Measurements from ENCODE around the gene SRXN1. TPM values are rescaled to one million over a fixed set of nuclear protein-coding genes. Genes with fewer than 3 reads are reported as not detected.

The SRXN1 gene
- total RNA-seq, 1 experiment from 2014 or later = 42.6 TPM

DNA sequence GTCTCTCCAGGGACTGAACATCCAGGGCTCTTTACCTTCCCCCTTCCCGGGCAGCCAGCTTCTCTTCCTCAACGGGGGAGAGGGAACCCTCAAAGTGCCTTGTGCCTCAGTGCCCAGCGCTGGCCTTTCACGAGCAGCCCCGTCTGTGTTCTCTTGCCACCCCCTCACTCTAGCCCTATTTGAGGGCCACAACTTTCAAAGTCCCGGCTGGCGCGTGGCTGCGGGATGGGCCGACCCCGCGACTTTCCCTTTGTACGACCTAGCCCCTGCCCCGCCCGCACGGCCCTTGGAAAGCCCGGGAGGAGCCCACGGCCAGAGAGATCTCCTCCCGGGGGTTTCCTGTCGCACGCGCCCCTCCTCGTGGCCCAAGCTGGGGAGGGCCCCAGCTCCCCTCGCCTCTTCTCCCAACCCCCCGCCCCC, 22.0 kb upstream of the SRXN1 start:
- H3K36me3 Mint-ChIP-seq (ENCODE audit: insufficient read depth, unreplicated experiment) = no peaks in the 10 kb centered on the region
- H3K27ac Mint-ChIP-seq (ENCODE audit: low read depth, unreplicated experiment) = no peak overlapping the region
- no peaks in the 10 kb centered on the region for H3K9me3 Mint-ChIP-seq (ENCODE audit: unreplicated experiment)
- no peak for DNase-seq (ENCODE audit: unreplicated experiment)
- POLR2A ChIA-PET = no interaction called here
- H3K4me1 Mint-ChIP-seq (ENCODE audit: insufficient read depth, unreplicated experiment) = no peaks in the 10 kb centered on the region
- TF ChIP-seq, protein P1, sequence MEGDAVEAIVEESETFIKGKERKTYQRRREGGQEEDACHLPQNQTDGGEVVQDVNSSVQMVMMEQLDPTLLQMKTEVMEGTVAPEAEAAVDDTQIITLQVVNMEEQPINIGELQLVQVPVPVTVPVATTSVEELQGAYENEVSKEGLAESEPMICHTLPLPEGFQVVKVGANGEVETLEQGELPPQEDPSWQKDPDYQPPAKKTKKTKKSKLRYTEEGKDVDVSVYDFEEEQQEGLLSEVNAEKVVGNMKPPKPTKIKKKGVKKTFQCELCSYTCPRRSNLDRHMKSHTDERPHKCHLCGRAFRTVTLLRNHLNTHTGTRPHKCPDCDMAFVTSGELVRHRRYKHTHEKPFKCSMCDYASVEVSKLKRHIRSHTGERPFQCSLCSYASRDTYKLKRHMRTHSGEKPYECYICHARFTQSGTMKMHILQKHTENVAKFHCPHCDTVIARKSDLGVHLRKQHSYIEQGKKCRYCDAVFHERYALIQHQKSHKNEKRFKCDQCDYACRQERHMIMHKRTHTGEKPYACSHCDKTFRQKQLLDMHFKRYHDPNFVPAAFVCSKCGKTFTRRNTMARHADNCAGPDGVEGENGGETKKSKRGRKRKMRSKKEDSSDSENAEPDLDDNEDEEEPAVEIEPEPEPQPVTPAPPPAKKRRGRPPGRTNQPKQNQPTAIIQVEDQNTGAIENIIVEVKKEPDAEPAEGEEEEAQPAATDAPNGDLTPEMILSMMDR (IDR thresholded peaks at IDR 0.05; ENCODE audit: unreplicated experiment) = no peak
- peaks cover 83% of the 10 kb centered on the region for H3K27me3 Mint-ChIP-seq (ENCODE audit: insufficient read depth, unreplicated experiment)
- CTCF ChIA-PET = interaction anchor here (0.8 to 1.0 kb wide), 2 partner anchors 9 to 94 kb away, joined by 3 read pairs; no protein-coding TSS in a partner anchor
- H3K4me3 Mint-ChIP-seq (ENCODE audit: unreplicated experiment) = no peak overlapping the region
- BruUV-seq (replicated peaks) = no TSS peak
- intact Hi-C loops (cut with micrococcal nuclease) = no loop called here

DNA sequence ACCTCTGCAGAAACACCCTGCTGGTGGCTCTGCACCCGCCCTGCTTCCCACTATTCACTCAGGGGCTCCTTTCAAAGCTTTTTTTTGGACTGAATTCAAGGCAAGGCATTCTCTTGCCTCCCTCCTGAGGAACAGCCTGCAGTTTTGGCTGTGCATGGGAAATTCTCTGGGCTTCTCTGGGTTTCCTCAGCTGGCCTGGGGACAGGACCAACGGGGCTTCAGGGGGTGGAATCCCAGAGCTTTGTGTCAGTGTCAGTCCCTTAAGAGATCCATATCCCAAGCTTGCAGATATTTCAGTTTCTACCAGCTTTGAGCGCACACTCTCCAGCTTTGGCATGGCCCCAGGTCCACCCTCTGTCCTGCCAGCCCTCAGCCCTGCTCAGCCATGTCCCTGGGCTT, 20.6 kb upstream of the SRXN1 start:
- Mint-ChIP-seq H3K27me3 (ENCODE audit: insufficient read depth, unreplicated experiment) (peaks cover 68% of the 10 kb centered on the region), H3K9me3 (ENCODE audit: unreplicated experiment) (no peaks in the 10 kb centered on the region), H3K4me1 (ENCODE audit: insufficient read depth, unreplicated experiment) (no peaks in the 10 kb centered on the region), H3K36me3 (ENCODE audit: insufficient read depth, unreplicated experiment) (no peaks in the 10 kb centered on the region), H3K4me3 (ENCODE audit: unreplicated experiment) (no peak overlapping the region), H3K27ac (ENCODE audit: low read depth, unreplicated experiment) (no peak overlapping the region)
- DNase-seq (ENCODE audit: unreplicated experiment) = no peak
- intact Hi-C loops (cut with micrococcal nuclease) = no loop called here
- TF ChIP-seq, protein P1 (IDR thresholded peaks at IDR 0.05; ENCODE audit: unreplicated experiment) = no peak
- ChIA-PET CTCF (interaction anchor here (0.9 to 1.4 kb wide), 3 partner anchors 14 to 111 kb away, joined by 3 to 4 read pairs (median 3); no protein-coding TSS in a partner anchor), POLR2A (no interaction called here)
- BruUV-seq (replicated peaks) = no TSS peak

DNA sequence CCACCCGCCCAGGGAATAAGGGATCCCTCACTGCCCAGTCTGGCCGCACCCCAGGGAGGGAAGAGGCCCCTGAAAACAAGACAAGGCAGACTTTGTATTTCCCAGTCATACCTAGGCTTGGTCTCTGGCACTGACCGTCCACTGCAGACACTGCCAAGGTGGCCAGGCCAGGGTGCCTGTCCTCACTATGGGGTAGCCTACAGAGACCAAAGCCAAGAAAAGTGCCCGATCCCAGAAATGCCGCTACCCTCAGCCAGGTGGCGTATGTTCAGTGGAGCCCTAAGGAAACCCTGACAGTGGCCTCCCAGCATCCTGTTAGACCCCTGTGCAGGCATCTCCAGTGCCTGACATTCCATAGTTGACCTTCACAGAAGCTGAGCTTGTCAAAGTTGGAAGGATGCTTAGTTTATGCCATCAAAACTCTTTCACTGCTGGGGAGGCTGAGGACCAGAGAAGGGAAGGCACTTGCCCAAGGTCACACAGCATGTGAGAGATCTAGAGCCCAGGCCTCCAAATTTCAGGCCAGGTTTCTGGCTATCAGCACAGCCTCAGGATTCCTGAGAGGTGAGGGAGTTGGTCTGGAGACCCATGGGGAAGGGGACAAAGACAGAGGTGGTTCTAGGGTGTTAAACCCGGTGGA, 20.1 kb upstream of the SRXN1 start:
- Mint-ChIP-seq H3K4me1 (ENCODE audit: insufficient read depth, unreplicated experiment) (no peaks in the 10 kb centered on the region), H3K27me3 (ENCODE audit: insufficient read depth, unreplicated experiment) (peaks cover 63% of the 10 kb centered on the region), H3K36me3 (ENCODE audit: insufficient read depth, unreplicated experiment) (no peaks in the 10 kb centered on the region), H3K9me3 (ENCODE audit: unreplicated experiment) (no peaks in the 10 kb centered on the region), H3K4me3 (ENCODE audit: unreplicated experiment) (no peak overlapping the region), H3K27ac (ENCODE audit: low read depth, unreplicated experiment) (no peak overlapping the region)
- no peak for DNase-seq (ENCODE audit: unreplicated experiment)
- ChIA-PET POLR2A (no interaction called here), CTCF (interaction anchor here (0.5 to 1.4 kb wide), 4 partner anchors 14 to 518 kb away, joined by 3 to 4 read pairs (median 3); no protein-coding TSS in a partner anchor)
- TF ChIP-seq, protein P1 (IDR thresholded peaks at IDR 0.05; ENCODE audit: unreplicated experiment) = peak; percentile 28
- intact Hi-C loops (cut with micrococcal nuclease) = no loop called here
- BruUV-seq (replicated peaks) = no TSS peak

DNA sequence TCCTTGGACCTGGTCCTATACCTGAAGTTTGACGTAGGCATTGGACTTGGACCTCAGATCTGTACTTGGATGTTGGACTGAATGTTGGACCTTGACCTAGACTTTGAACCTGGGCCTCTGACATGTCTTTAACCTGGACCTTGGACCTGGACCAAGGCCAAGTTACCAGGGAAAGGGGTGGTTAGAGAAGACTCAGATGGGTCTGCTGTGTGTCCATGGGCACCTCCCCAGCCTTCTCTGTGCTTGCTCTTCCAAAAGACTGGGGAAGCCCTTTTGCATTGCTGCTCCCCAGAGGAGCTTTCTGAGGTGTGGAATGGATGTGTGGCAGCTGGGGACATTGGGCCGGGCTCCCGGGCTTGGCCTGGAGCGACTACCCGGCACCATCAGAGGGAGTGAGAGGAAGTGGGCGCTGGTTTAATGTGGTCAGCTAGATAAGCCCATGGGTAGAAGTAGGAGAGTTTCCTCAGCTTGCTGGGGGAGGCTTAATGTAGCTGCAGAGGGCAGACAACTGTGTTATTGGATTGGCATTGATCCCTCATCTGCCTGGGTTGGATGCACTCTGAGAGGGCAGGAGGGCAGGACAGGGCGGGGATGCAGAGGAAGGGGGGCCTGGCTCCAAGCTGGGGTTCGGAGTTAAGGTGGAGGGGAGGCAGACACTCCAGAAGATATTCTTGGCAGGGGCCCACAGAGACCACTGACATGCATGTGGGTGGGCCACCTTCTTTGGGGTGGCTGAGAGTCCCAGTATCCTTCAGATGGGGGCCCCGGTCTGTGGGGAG, 18.4 kb upstream of the SRXN1 start:
- BruUV-seq (replicated peaks) = no TSS peak
- no peak overlapping the region for H3K27ac Mint-ChIP-seq (ENCODE audit: low read depth, unreplicated experiment)
- no peaks in the 10 kb centered on the region for H3K4me1 Mint-ChIP-seq (ENCODE audit: insufficient read depth, unreplicated experiment)
- H3K36me3 Mint-ChIP-seq (ENCODE audit: insufficient read depth, unreplicated experiment) = no peaks in the 10 kb centered on the region
- no peak for DNase-seq (ENCODE audit: unreplicated experiment)
- CTCF ChIA-PET = interaction anchor here (0.6 to 1.1 kb wide), 3 partner anchors 26 to 283 kb away, joined by 3 to 4 read pairs (median 3); no protein-coding TSS in a partner anchor
- H3K9me3 Mint-ChIP-seq (ENCODE audit: unreplicated experiment) = no peaks in the 10 kb centered on the region
- intact Hi-C loops (cut with micrococcal nuclease) = no loop called here
- no peak overlapping the region for H3K4me3 Mint-ChIP-seq (ENCODE audit: unreplicated experiment)
- POLR2A ChIA-PET = no interaction called here
- TF ChIP-seq, protein P1 (IDR thresholded peaks at IDR 0.05; ENCODE audit: unreplicated experiment) = no peak
- H3K27me3 Mint-ChIP-seq (ENCODE audit: insufficient read depth, unreplicated experiment) = peaks cover 56% of the 10 kb centered on the region

Data from MCF 10A (cell line).